ENCODE results near the gene GNAZ.

Gene GNAZ

GRCh38 chr22:23065495-23066122 lies 4.7 kb upstream of the GNAZ start:
- no peak for DNase-seq

DNA sequence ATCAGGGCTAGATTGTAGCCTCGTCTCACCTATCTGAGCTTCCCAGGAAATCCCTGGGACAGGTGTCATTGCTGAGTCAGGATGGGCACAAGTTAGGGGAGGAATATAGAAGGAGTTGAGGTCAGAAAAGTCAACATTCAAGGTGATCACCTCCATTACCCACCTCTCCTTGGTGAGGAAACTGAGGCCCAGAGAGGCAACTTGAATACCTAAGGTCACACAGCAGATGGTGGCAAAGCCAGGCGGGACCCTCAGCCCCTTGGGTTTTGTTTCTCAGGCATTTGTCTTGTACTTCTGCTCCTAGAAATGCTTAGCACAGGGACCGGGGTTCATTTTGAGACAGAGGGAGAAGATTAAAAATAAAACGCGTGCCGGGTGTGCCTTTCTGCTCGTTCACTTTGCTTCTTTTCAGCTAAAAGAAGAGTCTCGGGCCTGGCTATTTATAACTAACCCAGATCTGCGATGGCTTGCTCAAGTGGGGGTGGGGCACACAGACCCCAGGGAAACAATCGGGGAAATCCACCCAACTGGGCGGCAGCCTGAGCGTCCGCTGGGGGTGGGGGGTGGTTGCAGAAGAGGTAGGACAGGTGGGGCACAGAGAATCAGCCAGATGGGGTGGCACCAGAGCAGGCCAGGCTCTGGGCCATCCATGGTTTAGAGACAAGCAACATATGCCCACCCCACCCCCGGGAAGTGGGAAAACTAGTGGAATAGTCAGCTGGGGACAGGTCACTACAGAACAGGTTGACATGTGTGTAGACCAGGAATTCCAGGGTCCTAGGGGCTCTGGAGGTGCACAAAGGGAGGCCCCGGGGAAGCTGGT lies 3.9 kb upstream of the GNAZ start:
- DNase-seq: no peak

- no peak for DNase-seq
Measured at GRCh38 chr22:23067023-23067650, 3.2 kb upstream of the GNAZ start.

DNA sequence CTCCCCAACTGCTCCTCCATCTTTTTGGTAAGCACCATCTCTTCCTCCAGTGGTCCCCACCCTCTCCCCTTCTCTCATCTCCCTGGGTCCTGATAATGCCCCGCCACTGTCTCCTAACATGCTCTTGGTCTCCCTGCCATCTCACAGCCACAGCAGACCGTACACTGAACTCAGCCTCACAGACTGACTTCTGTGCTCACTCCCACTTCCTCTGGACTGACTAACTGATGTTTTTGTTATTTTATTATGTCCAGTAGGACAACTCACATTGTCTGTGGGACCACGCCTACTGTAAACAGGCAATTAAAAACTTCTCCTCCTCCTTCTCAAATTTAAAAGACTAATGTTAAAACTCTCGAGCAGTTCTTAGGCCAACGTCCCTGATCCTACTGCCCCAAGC lies 2.6 kb upstream of the GNAZ start:
- DNase-seq: no peak

DNA sequence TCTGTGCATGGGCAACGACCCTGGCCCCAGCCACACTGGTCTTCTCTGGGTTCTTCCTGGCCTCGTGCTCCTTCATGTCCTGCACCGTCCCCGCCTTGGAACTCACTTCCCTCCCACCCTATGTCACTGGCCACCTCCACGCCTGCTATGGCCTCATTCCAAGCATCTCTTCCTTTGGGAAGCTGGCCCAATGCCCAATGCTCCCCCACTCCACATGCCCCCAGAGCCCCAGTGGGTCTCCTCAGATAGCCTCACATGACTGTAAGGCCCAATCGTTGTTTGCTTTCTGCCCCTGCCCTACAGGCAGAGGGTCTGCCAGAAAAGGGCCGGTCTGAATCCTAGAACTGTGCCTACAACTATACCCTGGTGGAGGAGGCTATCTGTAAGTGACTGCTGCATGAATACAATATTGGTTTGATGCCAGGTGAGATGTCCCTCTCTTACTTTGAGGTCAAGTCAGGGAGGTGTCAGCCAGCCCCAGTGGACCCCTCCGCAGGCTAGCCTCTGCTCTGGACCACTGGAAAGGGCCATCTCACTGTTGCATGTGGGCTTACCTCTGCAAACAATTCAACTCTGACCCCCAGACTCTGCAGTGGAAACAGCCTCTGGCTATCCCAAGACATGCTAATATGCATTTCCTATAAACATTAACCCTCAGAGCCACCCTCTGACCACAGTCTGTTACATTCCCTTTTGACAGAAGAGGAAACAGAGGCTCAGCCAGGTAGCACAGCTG lies 2.1 kb upstream of the GNAZ start:
- DNase-seq: no peak

DNA sequence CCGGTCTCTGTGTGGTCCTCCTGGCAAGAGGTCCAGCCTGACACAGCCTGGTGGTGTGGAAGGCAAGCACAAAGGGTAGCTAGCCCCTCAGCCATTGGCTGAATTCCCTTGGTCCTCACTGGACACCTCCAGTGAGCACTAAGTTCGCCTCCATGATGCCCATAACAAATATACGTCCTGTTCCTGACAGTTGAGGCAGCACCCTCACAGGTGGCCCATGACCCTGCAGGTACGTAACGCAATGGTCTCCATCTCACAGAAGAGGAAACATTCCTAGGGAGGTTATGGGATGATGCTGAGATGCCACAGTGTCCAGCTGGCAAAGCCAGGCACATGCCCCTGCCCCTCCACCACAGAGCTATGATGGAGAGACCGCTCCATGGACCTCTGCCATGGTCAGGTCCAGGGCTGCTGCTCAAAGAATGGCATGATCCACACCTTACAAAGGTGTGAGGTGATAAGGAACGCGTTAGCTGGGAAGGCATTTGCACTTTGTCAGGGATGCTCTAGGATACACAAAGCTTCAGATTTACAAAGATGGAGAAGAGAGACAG lies 1.4 kb upstream of the GNAZ start:
- DNase-seq: no peak

DNA sequence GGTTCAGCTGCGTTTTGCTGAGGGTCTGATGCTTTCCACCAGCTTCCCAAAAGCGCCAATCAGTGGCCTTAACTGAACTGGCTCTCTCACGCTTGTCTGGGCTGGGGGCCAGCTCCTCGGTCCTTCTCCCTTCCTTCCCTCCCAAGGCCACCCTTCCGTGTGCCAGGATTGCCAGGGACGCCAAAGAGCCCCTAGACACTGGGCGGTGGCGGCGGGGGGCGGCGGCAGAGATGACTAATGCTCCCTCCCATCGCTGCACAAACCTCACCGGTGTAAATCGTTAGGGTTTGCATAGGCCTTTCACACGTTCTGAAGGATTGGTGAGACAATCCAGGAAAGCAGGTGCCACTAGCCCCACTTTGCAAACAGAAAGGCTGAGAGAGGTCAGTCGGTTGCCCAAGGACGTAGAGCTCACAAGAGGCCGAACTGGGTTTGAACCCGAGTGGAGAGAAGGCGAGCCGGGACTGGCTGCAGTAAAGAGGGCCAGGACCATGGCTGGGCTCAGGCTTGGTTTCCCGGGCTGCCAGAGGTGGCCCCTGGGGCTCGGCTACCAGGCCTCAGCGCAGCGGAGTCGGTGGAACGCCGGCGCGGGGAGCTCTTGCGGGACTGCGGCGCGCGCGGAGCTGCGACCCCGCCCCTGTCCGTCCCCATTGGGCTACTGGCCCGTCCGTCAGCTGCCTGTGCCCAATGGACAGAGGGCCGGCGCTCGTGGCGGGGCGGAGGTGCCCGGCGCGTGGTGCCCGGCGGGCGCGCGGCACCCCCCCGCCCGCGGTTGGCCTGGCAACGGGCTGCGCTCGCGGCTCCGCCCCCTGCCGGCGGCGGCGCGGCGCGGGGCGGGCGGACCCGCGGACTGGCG lies 589 bp upstream of the GNAZ start:
- DNase-seq: peak; percentile 74 to 92

GRCh38 chr22:23071230-23072076 lies 1.1 kb downstream of the GNAZ start:
- DNase-seq: no peak

- no peak for DNase-seq
Measured at GRCh38 chr22:23072077-23072910, 2.0 kb downstream of the GNAZ start.

DNA sequence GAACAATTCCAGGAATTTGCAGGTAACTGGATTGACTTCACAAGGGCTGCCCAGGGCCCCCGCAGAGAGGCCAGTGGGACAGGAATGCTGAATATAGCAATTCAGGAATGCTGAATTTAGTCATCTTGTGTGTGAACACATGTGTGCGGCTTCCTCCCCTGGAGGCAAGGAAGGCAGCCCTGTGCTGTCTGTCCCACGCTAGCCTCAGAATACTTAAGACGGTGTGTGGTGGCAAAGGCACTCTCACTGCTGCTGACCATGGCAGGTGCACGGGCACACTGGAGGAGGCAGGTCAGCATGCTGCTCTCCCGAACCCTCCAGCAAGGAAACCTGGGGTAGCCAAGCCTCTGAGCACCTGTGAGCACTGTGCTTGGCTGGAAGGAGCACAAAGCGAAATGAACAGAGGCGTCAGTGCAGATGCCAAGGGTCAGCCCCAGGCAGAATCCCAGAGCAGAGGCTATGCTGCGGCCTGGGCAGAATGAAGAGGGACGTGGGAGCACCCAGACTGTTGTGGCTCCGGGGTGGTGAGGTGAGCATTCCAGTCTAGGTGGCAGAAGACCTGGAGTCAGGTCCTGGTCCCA lies 2.7 kb downstream of the GNAZ start:
- DNase-seq: no peak

GRCh38 chr22:23073526-23074229 lies 3.4 kb downstream of the GNAZ start:
- no peak for DNase-seq

GRCh38 chr22:23074451-23074850 lies 4.1 kb downstream of the GNAZ start:
- no peak for DNase-seq

- no peak for DNase-seq
Measured at GRCh38 chr22:23075050-23075449, 4.7 kb downstream of the GNAZ start.

GRCh38 chr22:23075525-23076216 lies 5.4 kb downstream of the GNAZ start:
- no peak for DNase-seq

- DNase-seq: no peak
Measured at GRCh38 chr22:23076896-23077572, 6.7 kb downstream of the GNAZ start.

DNA sequence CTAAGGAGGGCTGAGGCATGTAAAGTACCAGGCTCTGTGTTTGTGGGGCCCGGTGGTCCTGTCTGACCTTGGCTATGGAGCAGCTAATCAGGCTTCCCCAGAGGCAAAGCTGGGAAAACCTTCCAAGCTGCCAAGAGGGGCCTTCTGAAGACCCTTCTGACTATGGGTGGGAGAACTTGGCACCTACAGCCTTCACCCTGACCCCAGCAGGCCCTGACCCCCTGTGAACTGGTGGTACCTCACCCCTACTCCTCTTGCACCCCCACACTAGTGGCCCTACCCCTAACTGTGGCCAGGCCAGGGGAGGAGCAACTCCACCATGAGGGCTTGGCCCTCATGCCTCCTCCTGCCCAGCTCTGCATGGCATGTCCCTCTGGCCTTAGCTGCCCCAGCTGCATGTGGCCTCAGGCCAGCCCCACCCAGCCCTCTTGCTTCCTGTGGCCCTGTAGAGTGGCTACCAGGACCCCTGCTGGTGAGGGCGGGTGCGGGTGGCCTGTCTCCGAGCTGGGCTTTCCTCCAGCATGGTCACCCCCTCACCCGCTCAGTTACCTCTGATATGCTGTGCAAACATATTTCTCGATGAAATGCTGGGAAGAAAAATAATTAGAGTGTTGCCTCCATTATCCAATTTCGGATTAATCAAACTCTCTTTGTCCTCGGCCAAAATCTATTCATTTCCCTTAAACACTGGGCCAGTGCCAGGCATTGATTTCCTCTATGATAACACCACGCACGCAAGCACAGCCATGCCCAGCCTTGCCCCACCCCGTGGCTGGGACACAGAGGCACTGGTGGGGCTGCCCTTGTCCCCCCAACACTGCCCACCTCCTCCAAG lies 7.5 kb downstream of the GNAZ start:
- no peak for DNase-seq

- no peak for DNase-seq
Measured at GRCh38 chr22:23078462-23078787, 8.1 kb downstream of the GNAZ start.
